ENCODE results near the gene DYNC1I1.

The DYNC1I1 gene

DNA sequence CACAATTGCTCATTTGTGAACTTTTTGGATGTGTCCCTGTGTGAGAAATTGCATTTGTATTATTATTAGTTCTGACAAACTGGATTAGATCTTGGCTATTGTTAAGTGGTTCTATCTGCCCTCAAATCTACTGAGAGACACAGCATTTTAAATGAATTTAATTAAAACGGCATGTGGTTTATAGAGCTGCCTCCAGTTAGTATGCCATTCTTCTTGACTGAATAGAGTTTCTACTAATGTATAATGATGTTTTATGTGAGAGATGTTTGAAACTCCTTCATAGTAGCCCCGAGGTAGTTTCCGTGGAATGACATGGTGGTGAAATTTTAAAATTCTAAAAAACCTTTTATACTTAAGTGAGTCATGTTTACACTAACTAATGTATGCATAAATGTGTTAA lies 110.9 kb downstream of the DYNC1I1 start:
- TF ChIP-seq, protein P1, sequence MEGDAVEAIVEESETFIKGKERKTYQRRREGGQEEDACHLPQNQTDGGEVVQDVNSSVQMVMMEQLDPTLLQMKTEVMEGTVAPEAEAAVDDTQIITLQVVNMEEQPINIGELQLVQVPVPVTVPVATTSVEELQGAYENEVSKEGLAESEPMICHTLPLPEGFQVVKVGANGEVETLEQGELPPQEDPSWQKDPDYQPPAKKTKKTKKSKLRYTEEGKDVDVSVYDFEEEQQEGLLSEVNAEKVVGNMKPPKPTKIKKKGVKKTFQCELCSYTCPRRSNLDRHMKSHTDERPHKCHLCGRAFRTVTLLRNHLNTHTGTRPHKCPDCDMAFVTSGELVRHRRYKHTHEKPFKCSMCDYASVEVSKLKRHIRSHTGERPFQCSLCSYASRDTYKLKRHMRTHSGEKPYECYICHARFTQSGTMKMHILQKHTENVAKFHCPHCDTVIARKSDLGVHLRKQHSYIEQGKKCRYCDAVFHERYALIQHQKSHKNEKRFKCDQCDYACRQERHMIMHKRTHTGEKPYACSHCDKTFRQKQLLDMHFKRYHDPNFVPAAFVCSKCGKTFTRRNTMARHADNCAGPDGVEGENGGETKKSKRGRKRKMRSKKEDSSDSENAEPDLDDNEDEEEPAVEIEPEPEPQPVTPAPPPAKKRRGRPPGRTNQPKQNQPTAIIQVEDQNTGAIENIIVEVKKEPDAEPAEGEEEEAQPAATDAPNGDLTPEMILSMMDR (IDR thresholded peaks at IDR 0.05; ENCODE audit: insufficient read depth, low read length, missing control alignments), result no peak
- no peak overlapping the region for H3K4me3 ChIP-seq (ENCODE audit: low read depth, low read length)
- no peak for DNase-seq (ENCODE audit: low read depth, low spot score)
- ChIA-PET CTCF (no interaction called here), POLR2A (no interaction called here)

DNA sequence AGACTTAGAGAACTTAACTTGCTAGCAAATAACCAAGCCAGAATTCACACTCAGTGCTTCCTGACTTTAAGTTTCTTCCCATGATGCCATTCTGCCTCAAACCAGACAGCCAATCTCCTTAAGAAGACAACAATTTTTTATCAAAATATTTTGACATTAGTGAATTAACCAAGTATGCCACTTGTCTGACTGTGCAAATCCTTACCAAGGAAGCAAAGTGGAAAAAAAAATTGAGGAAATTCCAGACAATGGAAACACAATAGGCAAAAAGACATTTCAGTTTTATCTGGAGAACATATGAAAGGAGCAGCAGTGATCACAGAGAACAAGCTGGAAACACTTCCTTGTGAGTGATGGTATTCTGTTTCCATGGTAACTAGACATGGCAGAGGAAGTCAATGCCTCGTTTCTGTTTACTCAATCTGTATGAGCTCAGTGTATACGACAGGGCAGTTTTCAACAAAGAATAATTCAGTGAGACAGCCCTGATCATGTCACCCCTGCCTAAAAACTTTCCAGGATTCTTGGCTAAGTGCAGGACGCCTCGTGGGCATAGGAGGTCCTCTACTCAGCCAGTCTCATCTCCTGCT lies 114.2 kb downstream of the DYNC1I1 start:
- POLR2A ChIA-PET, result no interaction called here
- CTCF ChIA-PET, result no interaction called here
- DNase-seq (ENCODE audit: low read depth, low spot score), result no peak
- TF ChIP-seq, protein P1 (IDR thresholded peaks at IDR 0.05; ENCODE audit: insufficient read depth, low read length, missing control alignments), result no peak
- H3K4me3 ChIP-seq (ENCODE audit: low read depth, low read length), result no peak overlapping the region

DNA sequence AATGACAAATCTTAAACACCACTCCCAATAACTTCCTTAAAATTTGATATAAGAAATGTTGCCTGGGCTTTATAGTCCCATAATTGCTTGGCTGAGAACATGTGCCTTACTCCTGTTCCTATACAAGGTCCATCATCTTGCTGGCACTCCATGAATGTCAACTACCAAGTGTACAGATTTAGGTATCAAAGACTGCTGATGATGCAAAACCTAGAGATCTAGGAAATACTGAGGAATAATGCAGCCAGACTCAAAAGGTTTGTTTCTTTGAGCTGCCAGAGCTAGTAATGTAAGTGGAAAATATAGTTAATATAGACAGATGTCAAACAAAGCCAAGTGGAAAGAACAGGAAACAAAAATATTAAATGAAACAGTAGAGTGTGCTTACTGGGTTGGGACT lies 121.1 kb downstream of the DYNC1I1 start:
- H3K4me3 ChIP-seq (ENCODE audit: low read depth, low read length), result no peak overlapping the region
- TF ChIP-seq, protein P1 (IDR thresholded peaks at IDR 0.05; ENCODE audit: insufficient read depth, low read length, missing control alignments), result no peak
- DNase-seq (ENCODE audit: low read depth, low spot score), result no peak
- POLR2A ChIA-PET, result no interaction called here
- CTCF ChIA-PET, result no interaction called here

DNA sequence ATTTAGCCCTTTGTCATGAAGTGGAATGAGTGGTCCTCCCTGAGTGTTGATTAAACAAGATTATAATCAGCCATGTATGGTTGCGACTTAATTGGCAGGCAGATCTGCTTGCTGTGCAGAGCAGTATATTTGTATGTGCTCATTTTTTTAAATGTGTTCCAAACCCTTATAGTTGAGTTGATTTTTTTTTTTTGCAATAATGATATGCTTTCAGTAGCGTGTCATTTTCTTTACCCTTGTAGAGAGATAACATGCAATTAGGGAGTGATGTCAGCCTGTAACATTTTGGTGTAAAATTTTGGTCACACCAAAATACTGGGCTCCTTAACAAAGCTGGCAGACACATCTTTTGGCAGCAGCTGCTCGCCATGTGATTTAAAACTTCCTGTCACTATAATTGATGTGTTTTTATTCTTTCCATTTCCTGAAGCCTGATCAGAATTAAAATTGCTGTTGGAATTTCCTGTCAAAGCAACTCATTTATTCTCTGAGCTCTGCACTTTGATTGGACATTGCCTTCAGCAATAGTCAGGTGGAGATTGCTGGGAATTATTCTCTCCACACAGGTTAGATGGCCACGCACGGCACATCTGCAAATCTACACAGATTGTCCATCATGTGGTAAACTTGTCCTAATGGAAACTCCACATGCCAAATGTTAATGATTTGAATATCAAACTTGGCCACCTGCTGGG lies 125.3 kb downstream of the DYNC1I1 start:
- POLR2A ChIA-PET, result no interaction called here
- TF ChIP-seq, protein P1 (IDR thresholded peaks at IDR 0.05; ENCODE audit: insufficient read depth, low read length, missing control alignments), result no peak

DNA sequence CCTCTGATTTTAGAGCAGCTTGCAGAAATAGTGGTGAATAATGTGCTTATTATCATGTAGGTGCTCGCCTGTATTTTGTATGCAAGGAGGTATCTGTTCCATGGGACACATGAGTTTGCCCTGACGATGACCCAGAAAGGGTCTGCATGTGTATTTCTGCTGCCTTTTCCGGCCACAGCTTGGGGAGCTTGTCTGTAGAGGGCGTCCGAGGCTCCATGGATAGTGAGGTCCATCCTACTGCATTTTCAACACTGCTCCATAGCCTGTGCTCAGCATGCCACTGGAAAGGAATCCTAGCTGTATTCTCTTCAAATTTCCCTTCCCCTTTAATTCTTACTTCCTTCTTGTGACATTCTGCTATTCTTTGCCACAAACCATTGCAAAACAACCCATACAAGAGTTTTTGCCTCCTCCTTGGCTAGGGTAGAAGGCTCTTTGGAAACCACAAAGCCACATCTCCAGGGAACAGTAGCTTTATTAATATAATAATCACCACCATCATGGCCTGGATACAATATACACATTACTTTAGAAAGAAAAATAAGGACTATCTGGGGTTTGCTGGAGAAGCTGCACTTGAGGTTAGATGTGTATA lies 127.7 kb downstream of the DYNC1I1 start:
- DNase-seq (ENCODE audit: low read depth, low spot score), result no peak

More for the DNA sequence above, 125.3 kb downstream of the DYNC1I1 start:
- CTCF ChIA-PET, result no interaction called here
- no peak overlapping the region for H3K4me3 ChIP-seq (ENCODE audit: low read depth, low read length)
- no peak for DNase-seq (ENCODE audit: low read depth, low spot score)

DNA sequence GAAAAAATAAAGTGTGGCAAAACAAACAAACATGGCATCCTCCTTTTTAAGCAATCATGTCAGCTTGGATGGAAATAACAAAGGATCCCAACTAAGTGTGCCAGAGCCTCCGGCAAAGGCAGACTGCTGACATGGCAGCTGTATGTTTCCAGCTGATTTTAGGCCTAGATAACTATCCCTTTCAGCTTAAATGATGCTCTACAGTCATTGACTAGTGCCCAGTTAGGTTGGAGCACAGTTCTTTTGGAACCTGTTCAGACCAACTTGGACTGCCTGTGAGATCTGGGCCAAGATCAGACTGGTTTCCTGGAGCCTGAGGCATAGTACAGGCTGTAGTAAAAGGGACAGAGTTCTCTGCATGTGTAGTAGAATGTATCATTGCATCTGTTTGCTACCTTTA lies 128.7 kb downstream of the DYNC1I1 start:
- no peak overlapping the region for H3K4me3 ChIP-seq (ENCODE audit: low read depth, low read length)
- DNase-seq (ENCODE audit: low read depth, low spot score), result no peak
- CTCF ChIA-PET, result interaction anchor here (1.5 kb wide), 1 partner anchor 15 kb away, joined by 4 read pairs; no protein-coding TSS in a partner anchor
- TF ChIP-seq, protein P1 (IDR thresholded peaks at IDR 0.05; ENCODE audit: insufficient read depth, low read length, missing control alignments), result no peak
- POLR2A ChIA-PET, result no interaction called here

More for the DNA sequence above, 127.7 kb downstream of the DYNC1I1 start:
- ChIA-PET CTCF (interaction anchor here (1.5 kb wide), 1 partner anchor 16 kb away, joined by 4 read pairs; no protein-coding TSS in a partner anchor), POLR2A (no interaction called here)
- no peak overlapping the region for H3K4me3 ChIP-seq (ENCODE audit: low read depth, low read length)
- TF ChIP-seq, protein P1 (IDR thresholded peaks at IDR 0.05; ENCODE audit: insufficient read depth, low read length, missing control alignments), result no peak
